ENCODE data around the gene ARPC5. TPM values are rescaled to one million over a fixed set of nuclear protein-coding genes. Genes with fewer than 3 reads are reported as not detected.

The ARPC5 gene
- total and polyA plus RNA-seq, 2 of the 8 experiments (the other 6 are each of a cell fraction or from before 2014, with no cell fraction given): 24.0 to 60.8 TPM

GRCh38 chr1:183636783-183637182, 1.2 kb upstream of the ARPC5 start (continued):
- TF ChIP-seq, protein P1, sequence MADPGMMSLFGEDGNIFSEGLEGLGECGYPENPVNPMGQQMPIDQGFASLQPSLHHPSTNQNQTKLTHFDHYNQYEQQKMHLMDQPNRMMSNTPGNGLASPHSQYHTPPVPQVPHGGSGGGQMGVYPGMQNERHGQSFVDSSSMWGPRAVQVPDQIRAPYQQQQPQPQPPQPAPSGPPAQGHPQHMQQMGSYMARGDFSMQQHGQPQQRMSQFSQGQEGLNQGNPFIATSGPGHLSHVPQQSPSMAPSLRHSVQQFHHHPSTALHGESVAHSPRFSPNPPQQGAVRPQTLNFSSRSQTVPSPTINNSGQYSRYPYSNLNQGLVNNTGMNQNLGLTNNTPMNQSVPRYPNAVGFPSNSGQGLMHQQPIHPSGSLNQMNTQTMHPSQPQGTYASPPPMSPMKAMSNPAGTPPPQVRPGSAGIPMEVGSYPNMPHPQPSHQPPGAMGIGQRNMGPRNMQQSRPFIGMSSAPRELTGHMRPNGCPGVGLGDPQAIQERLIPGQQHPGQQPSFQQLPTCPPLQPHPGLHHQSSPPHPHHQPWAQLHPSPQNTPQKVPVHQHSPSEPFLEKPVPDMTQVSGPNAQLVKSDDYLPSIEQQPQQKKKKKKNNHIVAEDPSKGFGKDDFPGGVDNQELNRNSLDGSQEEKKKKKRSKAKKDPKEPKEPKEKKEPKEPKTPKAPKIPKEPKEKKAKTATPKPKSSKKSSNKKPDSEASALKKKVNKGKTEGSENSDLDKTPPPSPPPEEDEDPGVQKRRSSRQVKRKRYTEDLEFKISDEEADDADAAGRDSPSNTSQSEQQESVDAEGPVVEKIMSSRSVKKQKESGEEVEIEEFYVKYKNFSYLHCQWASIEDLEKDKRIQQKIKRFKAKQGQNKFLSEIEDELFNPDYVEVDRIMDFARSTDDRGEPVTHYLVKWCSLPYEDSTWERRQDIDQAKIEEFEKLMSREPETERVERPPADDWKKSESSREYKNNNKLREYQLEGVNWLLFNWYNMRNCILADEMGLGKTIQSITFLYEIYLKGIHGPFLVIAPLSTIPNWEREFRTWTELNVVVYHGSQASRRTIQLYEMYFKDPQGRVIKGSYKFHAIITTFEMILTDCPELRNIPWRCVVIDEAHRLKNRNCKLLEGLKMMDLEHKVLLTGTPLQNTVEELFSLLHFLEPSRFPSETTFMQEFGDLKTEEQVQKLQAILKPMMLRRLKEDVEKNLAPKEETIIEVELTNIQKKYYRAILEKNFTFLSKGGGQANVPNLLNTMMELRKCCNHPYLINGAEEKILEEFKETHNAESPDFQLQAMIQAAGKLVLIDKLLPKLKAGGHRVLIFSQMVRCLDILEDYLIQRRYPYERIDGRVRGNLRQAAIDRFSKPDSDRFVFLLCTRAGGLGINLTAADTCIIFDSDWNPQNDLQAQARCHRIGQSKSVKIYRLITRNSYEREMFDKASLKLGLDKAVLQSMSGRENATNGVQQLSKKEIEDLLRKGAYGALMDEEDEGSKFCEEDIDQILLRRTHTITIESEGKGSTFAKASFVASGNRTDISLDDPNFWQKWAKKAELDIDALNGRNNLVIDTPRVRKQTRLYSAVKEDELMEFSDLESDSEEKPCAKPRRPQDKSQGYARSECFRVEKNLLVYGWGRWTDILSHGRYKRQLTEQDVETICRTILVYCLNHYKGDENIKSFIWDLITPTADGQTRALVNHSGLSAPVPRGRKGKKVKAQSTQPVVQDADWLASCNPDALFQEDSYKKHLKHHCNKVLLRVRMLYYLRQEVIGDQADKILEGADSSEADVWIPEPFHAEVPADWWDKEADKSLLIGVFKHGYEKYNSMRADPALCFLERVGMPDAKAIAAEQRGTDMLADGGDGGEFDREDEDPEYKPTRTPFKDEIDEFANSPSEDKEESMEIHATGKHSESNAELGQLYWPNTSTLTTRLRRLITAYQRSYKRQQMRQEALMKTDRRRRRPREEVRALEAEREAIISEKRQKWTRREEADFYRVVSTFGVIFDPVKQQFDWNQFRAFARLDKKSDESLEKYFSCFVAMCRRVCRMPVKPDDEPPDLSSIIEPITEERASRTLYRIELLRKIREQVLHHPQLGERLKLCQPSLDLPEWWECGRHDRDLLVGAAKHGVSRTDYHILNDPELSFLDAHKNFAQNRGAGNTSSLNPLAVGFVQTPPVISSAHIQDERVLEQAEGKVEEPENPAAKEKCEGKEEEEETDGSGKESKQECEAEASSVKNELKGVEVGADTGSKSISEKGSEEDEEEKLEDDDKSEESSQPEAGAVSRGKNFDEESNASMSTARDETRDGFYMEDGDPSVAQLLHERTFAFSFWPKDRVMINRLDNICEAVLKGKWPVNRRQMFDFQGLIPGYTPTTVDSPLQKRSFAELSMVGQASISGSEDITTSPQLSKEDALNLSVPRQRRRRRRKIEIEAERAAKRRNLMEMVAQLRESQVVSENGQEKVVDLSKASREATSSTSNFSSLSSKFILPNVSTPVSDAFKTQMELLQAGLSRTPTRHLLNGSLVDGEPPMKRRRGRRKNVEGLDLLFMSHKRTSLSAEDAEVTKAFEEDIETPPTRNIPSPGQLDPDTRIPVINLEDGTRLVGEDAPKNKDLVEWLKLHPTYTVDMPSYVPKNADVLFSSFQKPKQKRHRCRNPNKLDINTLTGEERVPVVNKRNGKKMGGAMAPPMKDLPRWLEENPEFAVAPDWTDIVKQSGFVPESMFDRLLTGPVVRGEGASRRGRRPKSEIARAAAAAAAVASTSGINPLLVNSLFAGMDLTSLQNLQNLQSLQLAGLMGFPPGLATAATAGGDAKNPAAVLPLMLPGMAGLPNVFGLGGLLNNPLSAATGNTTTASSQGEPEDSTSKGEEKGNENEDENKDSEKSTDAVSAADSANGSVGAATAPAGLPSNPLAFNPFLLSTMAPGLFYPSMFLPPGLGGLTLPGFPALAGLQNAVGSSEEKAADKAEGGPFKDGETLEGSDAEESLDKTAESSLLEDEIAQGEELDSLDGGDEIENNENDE (IDR thresholded peaks at IDR 0.05; ENCODE audit: insufficient replicate concordance, low read length): no peak
- TF ChIP-seq KDM4A (IDR thresholded peaks at IDR 0.05; ENCODE audit: low read depth, low read length, severe bottlenecking) (no peak), CEBPB (IDR thresholded peaks at IDR 0.05; ENCODE audit: low read depth, low read length) (no peak), MAFK (IDR thresholded peaks at IDR 0.05; ENCODE audit: low read depth, low read length) (no peak)
